HepG2 (cell line): ENCODE measurements around the gene SH3YL1.

Source experiments
- HDAC2 ChIP-seq: sonication (generic); formaldehyde crosslinking; IDR thresholded peaks from 2 replicates; pipeline ENCODE4 v1.4.0; 2020; ENCODE audit warnings: missing genetic modification reagents
- REPIN1 ChIP-seq: sonication (generic); formaldehyde crosslinking; IDR thresholded peaks from 2 replicates; pipeline ENCODE4 v1.8.0; 2022; ENCODE audit warnings: missing genetic modification reagents, low read depth, mild to moderate bottlenecking, borderline replicate concordance
- RFX3 ChIP-seq: IDR thresholded peaks from 2 replicates; pipeline ENCODE4 v1.6.1; 2016; ENCODE audit warnings: missing biosample characterization, missing genetic modification reagents
- ZIK1 ChIP-seq: sonication (generic); formaldehyde crosslinking; IDR thresholded peaks from 2 replicates; pipeline ENCODE4 v1.5.0; 2020; ENCODE audit warnings: mild to moderate bottlenecking, low read depth, missing genetic modification reagents, borderline replicate concordance
- ZMYM2 ChIP-seq: sonication (generic); formaldehyde crosslinking; IDR thresholded peaks from 2 replicates; pipeline ENCODE4 v1.8.0; 2022; ENCODE audit warnings: mild to moderate bottlenecking, missing genetic modification reagents
- ZNF124 ChIP-seq: sonication (generic); formaldehyde crosslinking; IDR thresholded peaks from 2 replicates; pipeline ENCODE4 v1.4.0; 2020; ENCODE audit warnings: missing genetic modification reagents
- ZNF558 ChIP-seq: sonication (generic); formaldehyde crosslinking; IDR thresholded peaks from 2 replicates; pipeline ENCODE4 v1.9.0; 2022; ENCODE audit warnings: mild to moderate bottlenecking, missing genetic modification reagents, borderline replicate concordance
- TF ChIP-seq, protein P1 (sequence below): sonication (generic); formaldehyde crosslinking; IDR thresholded peaks from 2 replicates; pipeline ENCODE4 v1.5.0; 2020; ENCODE audit warnings: missing genetic modification reagents, mild to moderate bottlenecking, borderline replicate concordance
- TF ChIP-seq, protein P2 (sequence below): sonication (generic); formaldehyde crosslinking; IDR thresholded peaks from 2 replicates; pipeline ENCODE4 v1.5.0; 2020; ENCODE audit warnings: mild to moderate bottlenecking, missing genetic modification reagents, moderate library complexity

DNA sequence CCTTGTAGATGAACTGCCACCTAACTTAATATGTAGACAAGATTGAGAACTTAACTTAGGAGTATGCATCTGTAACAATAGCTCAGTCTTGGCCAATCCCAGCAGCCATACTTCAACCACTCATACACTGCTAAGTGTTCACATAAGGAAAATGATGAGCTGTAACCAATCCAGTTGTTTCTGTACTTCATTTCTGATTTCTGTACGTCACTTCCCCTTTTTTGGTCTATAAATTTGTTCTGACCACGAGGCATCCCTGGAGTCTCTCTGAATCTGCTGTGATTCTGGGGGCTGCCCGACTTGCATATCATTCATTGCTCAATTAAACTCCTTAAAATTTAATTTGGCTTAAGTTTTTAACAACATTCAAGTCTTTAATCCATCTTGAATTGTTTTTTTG, 6.4 kb downstream of the SH3YL1 start:
- no peak for TF ChIP-seq ZMYM2 (CRISPR knock-in tag)
- TF ChIP-seq, protein P1, sequence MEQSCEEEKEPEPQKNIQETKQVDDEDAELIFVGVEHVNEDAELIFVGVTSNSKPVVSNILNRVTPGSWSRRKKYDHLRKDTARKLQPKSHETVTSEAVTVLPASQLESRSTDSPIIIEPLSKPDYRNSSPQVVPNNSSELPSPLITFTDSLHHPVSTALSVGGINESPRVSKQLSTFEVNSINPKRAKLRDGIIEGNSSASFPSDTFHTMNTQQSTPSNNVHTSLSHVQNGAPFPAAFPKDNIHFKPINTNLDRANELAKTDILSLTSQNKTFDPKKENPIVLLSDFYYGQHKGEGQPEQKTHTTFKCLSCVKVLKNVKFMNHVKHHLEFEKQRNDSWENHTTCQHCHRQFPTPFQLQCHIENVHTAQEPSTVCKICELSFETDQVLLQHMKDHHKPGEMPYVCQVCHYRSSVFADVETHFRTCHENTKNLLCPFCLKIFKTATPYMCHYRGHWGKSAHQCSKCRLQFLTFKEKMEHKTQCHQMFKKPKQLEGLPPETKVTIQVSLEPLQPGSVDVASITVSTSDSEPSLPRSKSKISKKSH (CRISPR knock-in tag): no peak
- TF ChIP-seq RFX3 (CRISPR knock-in tag): no peak
- no peak for TF ChIP-seq REPIN1 (CRISPR knock-in tag)
- TF ChIP-seq ZNF124 (CRISPR knock-in tag): no peak
- TF ChIP-seq HDAC2 (CRISPR knock-in tag): no peak
- TF ChIP-seq, protein P2, sequence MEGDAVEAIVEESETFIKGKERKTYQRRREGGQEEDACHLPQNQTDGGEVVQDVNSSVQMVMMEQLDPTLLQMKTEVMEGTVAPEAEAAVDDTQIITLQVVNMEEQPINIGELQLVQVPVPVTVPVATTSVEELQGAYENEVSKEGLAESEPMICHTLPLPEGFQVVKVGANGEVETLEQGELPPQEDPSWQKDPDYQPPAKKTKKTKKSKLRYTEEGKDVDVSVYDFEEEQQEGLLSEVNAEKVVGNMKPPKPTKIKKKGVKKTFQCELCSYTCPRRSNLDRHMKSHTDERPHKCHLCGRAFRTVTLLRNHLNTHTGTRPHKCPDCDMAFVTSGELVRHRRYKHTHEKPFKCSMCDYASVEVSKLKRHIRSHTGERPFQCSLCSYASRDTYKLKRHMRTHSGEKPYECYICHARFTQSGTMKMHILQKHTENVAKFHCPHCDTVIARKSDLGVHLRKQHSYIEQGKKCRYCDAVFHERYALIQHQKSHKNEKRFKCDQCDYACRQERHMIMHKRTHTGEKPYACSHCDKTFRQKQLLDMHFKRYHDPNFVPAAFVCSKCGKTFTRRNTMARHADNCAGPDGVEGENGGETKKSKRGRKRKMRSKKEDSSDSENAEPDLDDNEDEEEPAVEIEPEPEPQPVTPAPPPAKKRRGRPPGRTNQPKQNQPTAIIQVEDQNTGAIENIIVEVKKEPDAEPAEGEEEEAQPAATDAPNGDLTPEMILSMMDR (CRISPR knock-in tag): no peak
- TF ChIP-seq ZIK1 (CRISPR knock-in tag): no peak
- no peak for TF ChIP-seq ZNF558 (CRISPR knock-in tag)
